IMR-90 (cell line): ENCODE measurements around the gene TRAPPC3L. TPM values are rescaled to one million over a fixed set of nuclear protein-coding genes. Genes with fewer than 3 reads are reported as not detected.

Experiments used
- ATAC-seq: fragments of 200-7000 bp; cut with Tn5 transposase; 2 replicates; pipeline ENCODE4 v1.9.1; 2020; ENCODE audit warnings: low read depth, mild to moderate bottlenecking, moderate library complexity
- BruUV-seq: library from RNA; stranded (reverse); fragments of 400-500 nt; replicated peaks from 2 replicates; lab custom pipeline; 2021; lab: Mats Ljungman, UMichigan
- CTCF ChIA-PET: fragments of 300-600 bp; formaldehyde crosslinking; extraction: SDS; loops from one replicate; lab custom pipeline; 2021; ENCODE audit warnings: antibody characterized with exemption; lab: Yijun Ruan, JAX
- POLR2A ChIA-PET: fragments of 300-600 bp; sonication (Branson Sonifier 250); formaldehyde crosslinking; loops from one replicate; lab custom pipeline; 2022; ENCODE audit warnings: antibody characterized with exemption; ENCODE audit not compliant: unreplicated experiment; lab: Charles Lee
- DNase-seq: peaks from one replicate; pipeline ENCODE4 v3.0.0; 2013
- H2AFZ ChIP-seq: replicated peaks from 2 replicates; pipeline ENCODE3; 2013; ENCODE audit warnings: low read length, mild to moderate bottlenecking; ENCODE audit not compliant: poor library complexity
- H2AK5ac ChIP-seq: 2 replicates; pipeline ENCODE4 v1.6.1; 2013; ENCODE audit warnings: low read depth, low read length, inconsistent platforms
- H2AK9ac ChIP-seq: replicated peaks from 2 replicates; pipeline ENCODE3; 2013; ENCODE audit warnings: mild to moderate bottlenecking, low read depth, low read length, moderate library complexity; ENCODE audit not compliant: poor library complexity
- H2BK120ac ChIP-seq: 2 replicates; pipeline ENCODE4 v1.6.1; 2013; ENCODE audit warnings: low read depth, low read length, inconsistent platforms
- H2BK15ac ChIP-seq: 3 replicates; pipeline ENCODE4 v1.6.1; 2013; ENCODE audit warnings: low read depth, low read length, inconsistent platforms
- H2BK20ac ChIP-seq: 2 replicates; pipeline ENCODE4 v1.6.1; 2013; ENCODE audit warnings: low read depth, mild to moderate bottlenecking, inconsistent platforms, low read length, moderate library complexity
- H2BK5ac ChIP-seq: 2 replicates; pipeline ENCODE4 v1.6.1; 2013; ENCODE audit warnings: mild to moderate bottlenecking, low read depth, low read length, inconsistent platforms; ENCODE audit not compliant: poor library complexity, severe bottlenecking
- H3K14ac ChIP-seq: replicated peaks from 2 replicates; pipeline ENCODE4 v1.6.1; 2013; ENCODE audit warnings: low read depth, low read length, inconsistent platforms
- H3K18ac ChIP-seq: 2 replicates; pipeline ENCODE4 v1.6.1; 2013; ENCODE audit warnings: low read depth, low read length, control low read depth
- H3K23ac ChIP-seq: 2 replicates; pipeline ENCODE4 v1.6.1; 2013; ENCODE audit warnings: low read depth, low read length, inconsistent platforms
- H3K27ac ChIP-seq: 2 replicates; pipeline ENCODE4 v1.5.1; 2013; ENCODE audit warnings: mild to moderate bottlenecking, control low read depth, low read length; ENCODE audit not compliant: insufficient read depth
- H3K27me3 ChIP-seq: 2 replicates; pipeline ENCODE4 v1.6.1; 2013; ENCODE audit warnings: low read length; ENCODE audit not compliant: control insufficient read depth, insufficient read depth
- H3K36me3 ChIP-seq: 2 replicates; pipeline ENCODE4 v1.6.1; 2013; ENCODE audit warnings: low read length, mixed read lengths; ENCODE audit not compliant: control insufficient read depth, insufficient read depth
- H3K4ac ChIP-seq: 2 replicates; pipeline ENCODE4 v1.6.1; 2013; ENCODE audit warnings: low read depth, low read length, inconsistent platforms
- H3K4me1 ChIP-seq: 2 replicates; pipeline ENCODE4 v1.6.1; 2013; ENCODE audit warnings: low read length, mixed read lengths; ENCODE audit not compliant: control insufficient read depth, insufficient read depth
- H3K4me2 ChIP-seq: 2 replicates; pipeline ENCODE4 v1.6.1; 2013; ENCODE audit warnings: low read depth, mild to moderate bottlenecking, control low read depth, low read length, moderate library complexity
- H3K4me3 ChIP-seq: 2 replicates; pipeline ENCODE4 v1.5.1; 2013; ENCODE audit warnings: low read depth, mild to moderate bottlenecking, control low read depth, low read length, moderate library complexity; ENCODE audit not compliant: insufficient read depth
- H3K56ac ChIP-seq: 2 replicates; pipeline ENCODE4 v1.6.1; 2013; ENCODE audit warnings: low read length, inconsistent platforms; ENCODE audit not compliant: insufficient read depth; ENCODE audit errors: extremely low read depth
- H3K79me1 ChIP-seq, 2 experiments: 2 replicates each; pipeline ENCODE4 v1.6.1; 2013; ENCODE audit warnings: low read length in 2 of 2, inconsistent platforms in 1 of 2, low read depth in 1 of 2
- H3K9ac ChIP-seq: 2 replicates; pipeline ENCODE4 v1.6.1; 2013; ENCODE audit warnings: low read depth, low read length, control low read depth
- H3K9me1 ChIP-seq: 2 replicates; pipeline ENCODE4 v1.6.1; 2013; ENCODE audit warnings: low read length, inconsistent platforms; ENCODE audit not compliant: insufficient read depth
- H3K9me3 ChIP-seq: 2 replicates; pipeline ENCODE4 v1.6.1; 2013; ENCODE audit warnings: low read length; ENCODE audit not compliant: control insufficient read depth, insufficient read depth
- H4K20me1 ChIP-seq: 2 replicates; pipeline ENCODE4 v1.6.1; 2013; ENCODE audit warnings: low read length, inconsistent platforms; ENCODE audit not compliant: insufficient read depth
- H4K5ac ChIP-seq: 2 replicates; pipeline ENCODE4 v1.6.1; 2013; ENCODE audit warnings: mild to moderate bottlenecking, low read depth, low read length, control low read depth
- H4K8ac ChIP-seq, 2 experiments: 2 replicates each; pipeline ENCODE4 v1.6.1; 2013; ENCODE audit warnings: low read depth in 2 of 2, low read length in 2 of 2, control low read depth in 1 of 2, inconsistent platforms in 1 of 2
- H4K91ac ChIP-seq: 2 replicates; pipeline ENCODE4 v1.6.1; 2013; ENCODE audit warnings: low read depth, low read length, inconsistent platforms; ENCODE audit not compliant: insufficient read depth
- BHLHE40 ChIP-seq: fragments of 150-350 bp; IDR thresholded peaks from 2 replicates; pipeline ENCODE4 v1.6.1; 2016; ENCODE audit warnings: mild to moderate bottlenecking, low read depth, low read length
- CEBPB ChIP-seq: IDR thresholded peaks from 2 replicates; pipeline ENCODE4 v1.6.1; 2012; ENCODE audit warnings: low read depth, low read length, improper control_type of control experiment
- CHD1 ChIP-seq: IDR thresholded peaks from 2 replicates; pipeline ENCODE4 v1.6.1; 2012; ENCODE audit warnings: low read depth, low read length, improper control_type of control experiment
- FOS ChIP-seq: fragments of 150-350 bp; IDR thresholded peaks from 2 replicates; pipeline ENCODE4 v1.6.1; 2016; ENCODE audit warnings: low read depth, low read length
- MAFK ChIP-seq: IDR thresholded peaks from 2 replicates; pipeline ENCODE4 v1.6.1; 2012; ENCODE audit warnings: low read depth, low read length, improper control_type of control experiment
- MAZ ChIP-seq: IDR thresholded peaks from 2 replicates; pipeline ENCODE4 v1.6.1; 2012; ENCODE audit warnings: low read depth, mild to moderate bottlenecking, low read length, improper control_type of control experiment, moderate library complexity, borderline replicate concordance
- NFE2L2 ChIP-seq: fragments of 150-350 bp; IDR thresholded peaks from 2 replicates; pipeline ENCODE4 v1.6.1; 2016; ENCODE audit warnings: low read depth, mild to moderate bottlenecking, low read length
- POLR2A ChIP-seq: IDR thresholded peaks from 2 replicates; pipeline ENCODE4 v1.6.1; 2012; ENCODE audit warnings: mild to moderate bottlenecking, low read depth, low read length
- RCOR1 ChIP-seq: IDR thresholded peaks from 2 replicates; pipeline ENCODE4 v1.6.1; 2012; ENCODE audit warnings: mild to moderate bottlenecking, low read length, improper control_type of control experiment; ENCODE audit not compliant: insufficient replicate concordance
- RFX5 ChIP-seq: IDR thresholded peaks from 2 replicates; pipeline ENCODE4 v1.8.0; 2012; ENCODE audit warnings: low read depth, mild to moderate bottlenecking, low read length, moderate library complexity
- SMC3 ChIP-seq: fragments of 150-350 bp; IDR thresholded peaks from 2 replicates; pipeline ENCODE4 v1.6.1; 2016; ENCODE audit warnings: low read depth, mild to moderate bottlenecking, antibody characterized with exemption, low read length, moderate library complexity
- WGBS, 2 experiments: methylation state at CpG; one replicate each; pipeline versions ENCODE4 v1.1.5 to v1.1.7; 2013; ENCODE audit warnings: missing lambda C conversion rate in 2 of 2; ENCODE audit not compliant: insufficient read length in 1 of 2; ENCODE audit errors: extremely low coverage in 2 of 2; 5-methylcytosine and 5-hydroxymethylcytosine counted together
- dilution Hi-C: fragments of 300-500 bp; cut with HindIII; formaldehyde crosslinking; loops from one replicate; pipeline ENCODE4 v1.14.3; 2018; ENCODE audit warnings: low sequenced_read_pairs; ENCODE audit not compliant: unreplicated experiment
- in situ Hi-C: fragments of 300-500 bp; cut with MboI; formaldehyde crosslinking; loops from 3 replicates; pipeline ENCODE4 v1.14.3; 2019; ENCODE audit warnings: low sequenced_read_pairs, inconsistent platforms, mixed read lengths
- intact Hi-C: fragments of 100-400 bp; cut with micrococcal nuclease; formaldehyde crosslinking; loops from 2 replicates; pipeline ENCODE4 v1.10.0; 2022
- polyA plus RNA-seq, 3 experiments: library from polyadenylated mRNA; depleted of rRNA; stranded (reverse); fragments of >200 nt; gene quantifications; 2 replicates each; pipeline ENCODE4 v1.2.3, GENCODE V29; 2012; ENCODE audit warnings: low replicate concordance in 1 of 3
- total RNA-seq: library from RNA; depleted of rRNA; stranded (reverse); fragments of >200 nt; gene quantifications from 2 replicates; pipeline ENCODE4 v1.2.3, GENCODE V29; 2012

The TRAPPC3L gene
- total and polyA plus RNA-seq, 2 of the 4 experiments (the other 2 are of a cell fraction) = 0.03 TPM; not detected in 1

DNA sequence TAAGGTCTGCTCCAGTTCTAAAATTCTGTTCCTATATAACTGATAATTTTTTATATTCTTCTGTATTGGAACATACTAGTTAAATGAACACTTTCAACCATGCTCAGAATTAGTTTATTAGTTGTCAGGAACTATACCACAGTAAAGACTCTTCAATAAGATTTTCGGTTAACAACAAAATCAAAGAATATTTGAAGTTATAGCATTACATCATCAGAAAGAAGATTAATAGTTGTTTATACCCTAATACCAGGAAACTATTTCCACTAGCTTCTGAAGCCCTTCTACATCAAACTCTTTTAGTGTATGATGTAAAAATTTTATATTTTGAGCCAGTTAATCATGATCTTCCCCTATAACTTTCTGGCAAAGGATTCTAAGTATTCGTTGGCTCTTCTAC lies 14.6 kb upstream of the TRAPPC3L start:
- H3K4me3 ChIP-seq = no peak overlapping the region
- dilution Hi-C loops (no loop called here), in situ Hi-C loops (loop anchor here (5.0 kb wide), 1 partner anchor 293 kb away; no protein-coding TSS in a partner anchor), intact Hi-C loops (loop anchor here (2.0 to 5.0 kb wide), 4 partner anchors 113 to 343 kb away; partner anchors contain the start of gene TSPYL1)
- ChIA-PET CTCF (interaction anchor here (1.2 to 4.3 kb wide), 10 partner anchors 11 to 343 kb away, joined by 4 to 22 read pairs (median 9); partner anchors contain the start of genes CALHM5, RWDD1 and TSPYL1), POLR2A (no interaction called here)
- H3K4me1 ChIP-seq = peaks cover 13% of the 10 kb centered on the region
- no peaks in the 10 kb centered on the region for H3K9me3 ChIP-seq
- no peak overlapping the region for H3K27ac ChIP-seq
- H3K9me1 ChIP-seq = no peaks in the 10 kb centered on the region
- H4K8ac ChIP-seq = peak overlapping the region in 1 of 2 experiments; percentile 23; a peak in 1 of 4 replicates
- H3K27me3 ChIP-seq = no peaks in the 10 kb centered on the region
- no CpG with 5 or more reads among the region's 2 CpGs for WGBS, 2 experiments
- no peak overlapping the region for H2AFZ ChIP-seq
- no peak overlapping the region for H3K18ac ChIP-seq
- H3K23ac ChIP-seq = no peak overlapping the region
- no peak overlapping the region for H3K4me2 ChIP-seq
- no peak for TF ChIP-seq MAFK
- TF ChIP-seq CHD1 = no peak
- no peak for TF ChIP-seq BHLHE40
- TF ChIP-seq RCOR1 = no peak
- no peak for TF ChIP-seq NFE2L2
- TF ChIP-seq FOS = no peak
- TF ChIP-seq CEBPB = no peak
- TF ChIP-seq MAZ = no peak
- no peak for TF ChIP-seq RFX5
- TF ChIP-seq SMC3 = no peak
- TF ChIP-seq POLR2A = no peak
- H2BK15ac ChIP-seq = no peak overlapping the region
- DNase-seq (no peak), ATAC-seq (no peak)
- no peak overlapping the region for H3K14ac ChIP-seq
- H2BK20ac ChIP-seq = peak overlapping the region; percentile 43; the same call in 1 of the 2 replicates
- no peak overlapping the region for H4K5ac ChIP-seq
- 0 out of 2 replicates have a peak overlapping the region, but pooled peaks have one; percentile 44 for H2BK120ac ChIP-seq
- H2BK5ac ChIP-seq = no peak overlapping the region
- H3K4ac ChIP-seq = no peak overlapping the region
- H4K91ac ChIP-seq = no peak overlapping the region
- no peaks in the 10 kb centered on the region for H4K20me1 ChIP-seq
- no peak overlapping the region for H2AK9ac ChIP-seq
- H3K79me1 ChIP-seq = no peaks in the 10 kb centered on the region
- H3K56ac ChIP-seq = no peak overlapping the region
- BruUV-seq = no TSS peak
- H2AK5ac ChIP-seq = no peak overlapping the region
- H3K36me3 ChIP-seq = no peaks in the 10 kb centered on the region
- H3K9ac ChIP-seq = no peak overlapping the region
